ENCODE measurements around the gene SCYGR6. TPM values are rescaled to one million over a fixed set of nuclear protein-coding genes. Genes with fewer than 3 reads are reported as not detected.
"Not testable (repeated sequence)": the region's sequence is repeated elsewhere in the genome, so short reads cannot be mapped to it uniquely, and the experiment has no call there.

SCYGR6 gene
- total RNA-seq, 2 donors from 2014 or later: not detected

GRCh38 chr2:227748079-227748478 is 23.5 kb upstream of the SCYGR6 start:
- H3K4me1 ChIP-seq: no peaks in the 10 kb centered on the region
- H3K27me3 ChIP-seq: no peaks in the 10 kb centered on the region
- H3K9me3 ChIP-seq: no peaks in the 10 kb centered on the region
- no peak overlapping the region for H3K27ac ChIP-seq
- no peaks in the 10 kb centered on the region for H3K36me3 ChIP-seq
- intact Hi-C loops (cut with DNase I): no loop called here
- H3K4me3 ChIP-seq: no peak overlapping the region
- TF ChIP-seq CTCF (IDR thresholded peaks at IDR 0.05): no peak
- H3K9ac ChIP-seq (ENCODE audit: low read depth in 2 of 2, low read length in 2 of 2): no peak overlapping the region
- DNase-seq: peak; percentile 41

- TF ChIP-seq CTCF (IDR thresholded peaks at IDR 0.05): no peak
- H3K4me3 ChIP-seq: no peak within 1 kb of the TSS
- no peaks in the 10 kb centered on the region for H3K27me3 ChIP-seq
- H3K9me3 ChIP-seq: no peaks in the 10 kb centered on the region
- H3K36me3 ChIP-seq: no peaks in the 10 kb centered on the region
- no peak for DNase-seq
- no peaks in the 10 kb centered on the region for H3K4me1 ChIP-seq
- intact Hi-C loops (cut with DNase I): no loop called here
- no peak within 1 kb of the TSS for H3K9ac ChIP-seq (ENCODE audit: low read depth in 2 of 2, low read length in 2 of 2)
- no peak within 1 kb of the TSS for H3K27ac ChIP-seq
Observed at GRCh38 chr2:227745594-227745993, 21.0 kb upstream of the SCYGR6 start, which contains the start of gene SCYGR8. TSS of gene SCYGR8 (plus strand) at chr2:227745894. CDS start at chr2:227745894, 0 bp downstream.

- H3K4me1 ChIP-seq; H3K27me3 ChIP-seq; H3K9ac ChIP-seq (ENCODE audit: low read depth in 2 of 2, low read length in 2 of 2); intact Hi-C loops (cut with DNase I); H3K9me3 ChIP-seq; DNase-seq; H3K36me3 ChIP-seq; H3K4me3 ChIP-seq; H3K27ac ChIP-seq: not testable (repeated sequence)
Observed at GRCh38 chr2:227740705-227741104, 16.1 kb upstream of the SCYGR6 start.

GRCh38 chr2:227739351-227739750 is 14.8 kb upstream of the SCYGR6 start:
- Histone ChIP-seq H3K27ac (no peak overlapping the region), H3K4me1 (no peaks in the 10 kb centered on the region), H3K9ac (ENCODE audit: low read depth in 2 of 2, low read length in 2 of 2) (no peak overlapping the region), H3K27me3 (no peaks in the 10 kb centered on the region), H3K36me3 (no peaks in the 10 kb centered on the region), H3K9me3 (no peaks in the 10 kb centered on the region), H3K4me3 (no peak overlapping the region)
- intact Hi-C loops (cut with DNase I): no loop called here
- no peak for TF ChIP-seq CTCF (IDR thresholded peaks at IDR 0.05)
- DNase-seq: no peak

GRCh38 chr2:227728035-227728434 is 3.5 kb upstream of the SCYGR6 start, which contains the start of gene SCYGR7:
TSS of gene SCYGR7 (plus strand) at chr2:227728335. CDS start at chr2:227728335, 0 bp downstream.
- no peak for TF ChIP-seq CTCF (IDR thresholded peaks at IDR 0.05)
- no peak within 1 kb of the TSS for H3K9ac ChIP-seq (ENCODE audit: low read depth in 2 of 2, low read length in 2 of 2)
- H3K4me1 ChIP-seq: no peaks in the 10 kb centered on the region
- DNase-seq: no peak
- no peaks in the 10 kb centered on the region for H3K36me3 ChIP-seq
- intact Hi-C loops (cut with DNase I): no loop called here
- no peaks in the 10 kb centered on the region for H3K27me3 ChIP-seq
- H3K27ac ChIP-seq: no peak within 1 kb of the TSS
- H3K4me3 ChIP-seq: no peak within 1 kb of the TSS
- no peaks in the 10 kb centered on the region for H3K9me3 ChIP-seq

- H3K4me3 ChIP-seq; H3K36me3 ChIP-seq; H3K9ac ChIP-seq (ENCODE audit: low read depth in 2 of 2, low read length in 2 of 2); H3K27ac ChIP-seq; H3K9me3 ChIP-seq; H3K4me1 ChIP-seq; H3K27me3 ChIP-seq; intact Hi-C loops (cut with DNase I): not testable (repeated sequence)
- DNase-seq: peak; percentile 32
Observed at GRCh38 chr2:227722821-227723220, 1.7 kb downstream of the SCYGR6 start.

Measured in colonic mucosa (tissue), 4 donors.